HG02571 (cell line): ENCODE data around the gene ADAM22.
A peak's percentile ranks its signal among the peaks of the same experiment; 100 is the strongest.
"Not testable (repeated sequence)": the region's sequence is repeated elsewhere in the genome, so short reads cannot be mapped to it uniquely, and the experiment has no call there.

Experiments used
- ATAC-seq: cut with Tn5 transposase; IDR thresholded peaks from one replicate; pipeline ENCODE4 v1.9.1; 2021; ENCODE audit warnings: mild to moderate bottlenecking, moderate library complexity; ENCODE audit not compliant: unreplicated experiment

ADAM22 gene

GRCh38 chr7:87933953-87934698 lies at the start of gene ADAM22:
TSS of gene ADAM22 (plus strand) at chr7:87934251. CDS start at chr7:87934466, 215 bp downstream.
- ATAC-seq, result peak; percentile 95

DNA sequence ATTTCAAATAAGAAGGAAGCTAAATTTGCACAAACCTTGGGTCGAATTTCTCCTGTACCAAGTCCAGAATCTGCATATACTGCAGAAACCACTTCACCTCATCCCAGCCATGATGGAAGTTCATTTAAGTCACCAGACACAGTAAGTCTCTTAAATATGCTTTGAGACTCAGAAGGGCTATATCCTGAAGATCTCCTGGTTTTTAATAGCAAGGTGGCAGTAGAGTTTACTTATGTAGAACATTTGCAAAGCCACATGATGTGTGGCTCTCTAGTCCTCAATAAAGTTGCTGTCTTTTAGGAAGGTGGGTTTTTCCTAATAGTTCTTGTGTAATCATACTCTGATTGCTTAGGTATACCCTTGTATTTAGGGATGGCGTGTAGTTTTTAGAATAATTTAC lies 49.0 kb upstream of the ADAM22 start:
- ATAC-seq, result no peak

DNA sequence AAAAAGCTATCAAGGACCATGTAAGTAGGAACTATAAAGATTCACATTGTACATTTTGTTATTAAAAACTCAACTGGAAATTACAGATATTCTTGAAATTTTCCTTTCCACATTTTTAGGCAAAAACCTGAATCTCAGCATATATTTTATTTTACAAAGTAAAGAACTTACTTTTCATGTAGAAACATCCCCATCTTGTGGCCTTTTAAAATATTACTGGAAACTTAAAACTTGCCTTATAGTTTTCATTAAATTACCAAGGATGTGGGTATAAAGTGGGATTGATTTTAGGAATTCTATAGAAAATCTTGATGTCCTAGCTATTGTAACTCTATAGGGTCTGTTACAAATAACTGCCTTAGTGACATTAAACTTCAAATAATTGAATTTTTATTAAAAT lies 47.2 kb upstream of the ADAM22 start:
- ATAC-seq, result no peak

DNA sequence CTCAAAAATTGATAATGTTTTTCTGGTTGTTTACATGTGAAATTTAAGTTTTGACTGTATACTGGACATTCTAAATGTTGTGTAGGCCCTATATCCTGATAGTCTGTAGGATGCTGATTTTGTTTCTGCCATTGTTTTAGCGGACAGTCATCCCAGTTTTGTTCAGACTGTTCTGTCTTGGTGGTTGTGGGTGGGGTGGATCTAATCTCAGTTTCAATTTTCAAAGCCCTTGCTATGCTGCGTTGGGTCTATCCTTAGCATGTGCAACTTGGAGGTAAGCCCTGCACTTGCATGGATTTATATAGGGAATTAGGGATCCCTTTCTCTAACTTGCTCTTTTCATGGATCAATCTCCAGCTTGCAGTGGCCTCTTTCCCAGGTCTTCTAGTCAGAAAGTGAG lies 38.7 kb upstream of the ADAM22 start:
- no peak for ATAC-seq

DNA sequence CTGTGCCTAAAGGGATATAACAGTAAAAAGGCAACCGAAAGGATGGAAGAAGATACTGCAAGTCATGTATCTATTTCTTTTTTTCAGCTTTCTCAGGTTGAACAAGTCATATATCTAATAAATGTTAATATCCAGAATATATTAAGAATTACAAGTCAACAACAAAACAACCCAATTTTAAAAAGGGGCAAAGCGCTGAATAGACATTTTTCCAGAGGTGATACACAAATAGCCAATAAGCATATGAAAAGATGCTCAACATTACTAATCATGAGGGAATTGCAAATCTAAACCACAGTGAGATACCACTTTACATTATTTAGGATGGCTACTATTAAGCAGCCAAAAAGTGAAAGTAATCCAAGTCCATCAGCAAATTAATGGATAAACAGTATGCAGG lies 34.8 kb upstream of the ADAM22 start:
- no peak for ATAC-seq

DNA sequence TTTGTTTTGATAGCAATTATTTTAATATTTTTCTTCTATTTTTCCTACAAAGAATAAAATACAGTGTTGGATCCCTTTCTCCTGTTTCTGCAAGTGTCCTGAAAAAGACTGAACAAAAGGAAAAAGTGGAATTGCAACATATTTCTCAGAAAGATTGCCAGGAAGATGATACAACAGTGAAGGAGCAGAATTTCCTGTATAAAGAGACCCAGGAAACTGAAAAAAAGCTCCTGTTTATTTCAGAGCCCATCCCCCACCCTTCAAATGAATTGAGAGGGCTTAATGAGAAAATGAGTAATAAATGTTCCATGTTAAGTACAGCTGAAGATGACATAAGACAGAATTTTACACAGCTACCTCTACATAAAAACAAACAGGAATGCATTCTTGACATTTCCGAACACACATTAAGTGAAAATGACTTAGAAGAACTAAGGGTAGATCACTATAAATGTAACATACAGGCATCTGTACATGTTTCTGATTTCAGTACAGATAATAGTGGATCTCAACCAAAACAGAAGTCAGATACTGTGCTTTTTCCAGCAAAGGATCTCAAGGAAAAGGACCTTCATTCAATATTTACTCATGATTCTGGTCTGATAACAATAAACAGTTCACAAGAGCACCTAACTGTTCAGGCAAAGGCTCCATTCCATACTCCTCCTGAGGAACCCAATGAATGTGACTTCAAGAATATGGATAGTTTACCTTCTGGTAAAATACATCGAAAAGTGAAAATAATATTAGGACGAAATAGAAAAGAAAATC lies 26.7 kb upstream of the ADAM22 start:
- ATAC-seq, result not testable (repeated sequence)

- not testable (repeated sequence) for ATAC-seq
Measured at GRCh38 chr7:87908814-87909213, 25.2 kb upstream of the ADAM22 start.

GRCh38 chr7:87912121-87912520 lies 21.9 kb upstream of the ADAM22 start:
- no peak for ATAC-seq

GRCh38 chr7:87918740-87919139 lies 15.3 kb upstream of the ADAM22 start:
- ATAC-seq, result no peak

DNA sequence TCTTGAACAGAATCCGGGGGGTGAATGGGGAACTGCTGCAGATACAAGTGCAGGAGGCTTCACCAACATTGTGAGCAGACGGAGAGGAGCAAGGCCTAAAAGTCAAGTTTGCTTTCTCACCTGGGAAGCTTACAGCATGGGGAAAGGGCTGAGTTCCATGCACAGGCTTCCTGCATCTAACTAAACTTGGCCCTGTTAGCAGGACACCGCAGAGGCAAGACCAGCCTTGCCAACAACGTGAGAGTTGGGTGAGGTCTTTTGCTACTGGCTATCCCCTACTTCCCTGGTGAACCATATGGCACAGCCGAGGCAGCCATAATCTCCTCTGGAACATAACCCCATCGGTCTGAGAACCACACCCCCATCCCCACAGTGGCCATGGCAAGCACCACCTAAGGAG lies 14.2 kb upstream of the ADAM22 start:
- ATAC-seq, result no peak

DNA sequence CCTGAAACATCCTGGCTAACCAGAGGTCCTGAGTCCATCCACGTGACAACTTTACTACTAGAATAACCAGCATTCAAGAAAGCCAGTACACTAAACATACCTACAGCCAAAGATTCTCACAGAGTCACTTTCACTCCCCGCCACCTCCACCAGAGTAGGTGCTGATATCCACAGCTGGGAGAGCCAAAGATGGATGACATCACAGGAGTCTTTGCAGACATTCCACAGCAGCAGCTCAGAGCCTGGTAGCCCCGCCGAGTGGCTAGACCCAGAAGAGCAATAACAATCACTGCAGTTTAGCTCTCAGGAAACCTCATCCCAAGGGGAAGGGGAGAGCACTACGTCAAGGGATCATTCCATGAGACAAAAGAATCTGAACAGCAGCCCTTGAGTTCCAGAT lies 13.5 kb upstream of the ADAM22 start:
- ATAC-seq, result no peak

DNA sequence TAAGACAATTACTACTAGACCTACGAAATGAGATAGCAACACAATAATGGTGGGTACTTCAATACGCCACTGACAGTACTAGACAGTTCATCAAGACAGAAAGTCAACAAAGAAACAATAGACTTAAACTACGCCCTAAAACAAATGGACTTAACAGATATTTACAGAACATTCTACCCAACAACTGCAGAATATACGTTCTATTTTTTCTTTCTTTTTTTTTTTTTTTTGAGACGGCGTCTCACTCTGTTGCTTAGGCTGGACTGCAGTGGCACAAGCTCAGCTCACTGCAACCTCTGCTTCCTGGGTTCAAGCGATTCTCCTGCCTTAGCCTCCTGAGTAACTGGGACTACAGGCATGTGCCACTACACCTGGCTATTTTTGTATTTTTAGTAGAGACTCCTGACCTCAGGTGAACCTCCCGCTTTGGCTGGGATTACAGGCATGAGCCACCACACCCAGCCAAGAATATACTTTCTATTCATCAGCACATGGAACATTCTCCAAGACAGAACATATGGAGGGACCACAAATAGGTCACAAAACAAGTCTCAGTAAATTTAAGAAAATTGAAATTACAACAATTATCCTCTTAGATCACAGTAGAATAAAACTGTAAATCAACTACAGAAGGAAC lies 11.2 kb upstream of the ADAM22 start:
- ATAC-seq, result not testable (repeated sequence)

DNA sequence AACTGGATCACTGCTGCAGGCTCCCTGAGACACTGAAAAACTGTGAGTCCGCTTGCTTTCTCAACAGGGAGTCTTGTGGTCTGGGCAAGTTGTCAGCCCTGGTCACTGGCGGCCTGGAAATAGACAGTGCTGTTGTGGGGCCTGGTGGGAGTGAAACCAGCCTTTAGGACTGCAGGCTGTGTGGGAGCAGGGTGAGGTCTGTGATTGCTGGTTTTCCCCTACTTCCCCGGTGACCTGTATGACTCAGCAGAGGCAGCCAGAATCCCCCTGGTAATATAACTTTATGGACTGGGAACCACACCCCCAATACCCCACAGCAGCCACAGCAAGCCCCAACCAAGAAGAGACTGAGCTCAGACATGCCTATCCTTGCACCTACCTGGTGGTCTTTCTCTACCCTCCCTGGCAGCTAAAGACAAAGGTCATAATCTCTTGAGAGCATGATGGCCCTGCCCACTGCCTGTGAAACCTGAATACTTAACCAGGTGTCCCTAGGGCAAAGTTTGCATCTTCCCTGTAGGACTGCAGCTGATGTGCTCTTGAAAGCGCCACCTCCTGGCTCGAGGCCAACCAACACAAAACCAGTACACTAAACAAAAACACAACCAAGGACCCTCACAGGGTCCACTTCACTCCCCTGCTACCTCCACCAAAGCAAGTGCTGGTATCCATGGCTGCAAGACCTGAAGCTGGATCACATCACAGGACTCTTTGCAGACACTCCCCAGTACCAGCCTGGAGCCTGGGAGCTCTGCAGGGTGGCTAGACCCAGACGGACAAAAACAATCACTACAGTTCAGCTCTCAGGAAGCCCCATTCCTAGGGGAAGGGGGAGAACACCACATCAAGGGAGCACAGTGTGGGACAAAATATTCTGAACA lies 7.2 kb upstream of the ADAM22 start:
- peak; percentile 99 for ATAC-seq

GRCh38 chr7:87933605-87933952 lies 472 bp upstream of the ADAM22 start:
- peak; percentile 3 for ATAC-seq

GRCh38 chr7:87934699-87935383 lies 790 bp downstream of the ADAM22 start:
- ATAC-seq, result peak; percentile 24

GRCh38 chr7:87935384-87935706 lies 1.3 kb downstream of the ADAM22 start:
- no peak for ATAC-seq

- no peak for ATAC-seq
Measured at GRCh38 chr7:87941138-87941537, 7.1 kb downstream of the ADAM22 start.

DNA sequence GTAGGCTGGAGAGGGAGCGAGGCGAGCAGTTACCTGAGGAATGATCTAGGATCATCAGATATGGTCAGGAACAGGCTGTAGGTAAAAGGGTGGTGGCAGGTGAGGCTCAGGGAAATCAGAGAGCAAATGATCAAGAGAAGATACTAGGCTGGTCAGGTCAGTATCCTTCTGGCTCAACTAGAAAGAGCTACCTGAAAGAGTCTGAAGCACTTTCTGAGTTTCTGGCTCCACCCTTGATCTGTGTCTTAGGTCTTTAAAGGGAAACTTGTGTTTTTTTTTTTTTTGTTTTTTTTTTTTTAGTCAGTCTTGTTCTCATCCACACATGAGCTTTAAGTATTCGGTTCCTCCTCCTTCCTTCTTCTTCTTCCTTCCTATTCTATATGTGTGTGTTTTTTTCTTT lies 10.5 kb downstream of the ADAM22 start:
- ATAC-seq, result no peak

- ATAC-seq, result not testable (repeated sequence)
Measured at GRCh38 chr7:87945926-87946325, 11.9 kb downstream of the ADAM22 start.

DNA sequence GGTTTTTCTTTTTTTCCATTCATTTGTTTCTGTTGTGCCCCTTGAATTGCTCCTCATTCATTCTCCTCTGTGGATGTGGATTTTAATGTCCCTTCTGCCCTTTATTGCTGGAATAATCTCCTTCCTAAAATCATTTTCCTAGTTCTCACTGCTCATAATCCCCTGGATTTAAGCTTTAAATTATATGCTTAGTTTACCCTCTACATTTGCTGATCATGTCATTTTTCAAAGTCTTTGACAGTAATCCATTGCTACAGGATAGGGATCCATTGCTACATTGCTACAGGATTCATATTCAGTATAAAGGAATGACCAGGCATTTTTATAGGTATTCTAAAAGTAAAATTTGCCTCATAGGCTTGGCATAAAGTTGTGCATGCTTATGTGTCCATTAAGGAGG lies 14.3 kb downstream of the ADAM22 start:
- ATAC-seq, result no peak

DNA sequence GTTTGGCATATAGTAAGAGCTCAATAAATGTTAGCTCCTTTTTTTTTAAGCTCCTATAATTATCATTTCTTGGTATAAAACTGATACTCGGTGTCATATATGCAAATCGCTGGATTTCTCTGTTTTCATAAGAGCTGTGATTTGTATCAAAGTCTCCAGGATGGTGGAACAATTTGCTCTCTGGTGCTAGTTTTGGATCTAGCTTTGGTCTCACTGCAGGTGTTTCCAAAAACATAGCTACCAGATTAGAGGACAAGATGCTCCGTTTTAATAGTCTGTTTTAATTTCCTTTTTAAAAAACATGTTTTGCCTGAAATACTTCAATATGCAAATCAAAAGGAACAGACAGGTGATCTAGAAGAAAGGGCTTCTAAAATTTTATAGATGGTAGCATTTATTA lies 25.3 kb downstream of the ADAM22 start:
- no peak for ATAC-seq
